G401 (cell line): Measurements from ENCODE around the gene NDST1. TPM values are rescaled to one million over a fixed set of nuclear protein-coding genes. Genes with fewer than 3 reads are reported as not detected.

Experiments
- DNase-seq: peaks from one replicate; pipeline ENCODE4 v3.0.0-alpha.2; 2015; ENCODE audit warnings: low spot score
- in situ Hi-C: cut with HindIII; loops from 2 replicates; pipeline ENCODE4 v1.10.0; 2016; ENCODE audit warnings: low sequenced_read_pairs, mixed read lengths
- total RNA-seq: library from RNA; depleted of rRNA; stranded (reverse); fragments of >200 nt; shearing (Covaris generic); gene quantifications from 2 replicates; pipeline ENCODE4 v1.2.3, GENCODE V29; 2014

NDST1 gene
- total RNA-seq, 1 experiment from 2014 or later: 76.0 TPM

DNA sequence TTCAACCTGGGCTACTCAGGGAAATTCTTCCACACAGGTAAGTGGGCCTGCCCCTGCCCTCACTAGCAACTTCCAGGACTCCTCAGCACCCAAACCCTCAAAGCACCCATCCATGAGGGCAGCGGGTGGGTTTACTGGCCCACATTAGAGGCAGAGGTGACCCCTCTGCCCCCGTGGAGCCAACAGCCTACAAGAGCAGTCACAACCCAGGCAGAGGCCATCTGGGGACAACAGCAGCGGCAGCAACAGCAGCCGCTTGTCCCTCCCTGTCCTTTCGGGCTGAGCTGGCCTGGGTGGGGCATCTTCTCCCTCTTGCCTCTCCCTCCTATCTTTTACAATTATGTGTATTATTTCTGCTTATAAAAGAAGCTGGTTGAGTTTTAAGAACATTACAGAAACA lies 25.1 kb downstream of the NDST1 start:
- in situ Hi-C loops: no loop called here

DNA sequence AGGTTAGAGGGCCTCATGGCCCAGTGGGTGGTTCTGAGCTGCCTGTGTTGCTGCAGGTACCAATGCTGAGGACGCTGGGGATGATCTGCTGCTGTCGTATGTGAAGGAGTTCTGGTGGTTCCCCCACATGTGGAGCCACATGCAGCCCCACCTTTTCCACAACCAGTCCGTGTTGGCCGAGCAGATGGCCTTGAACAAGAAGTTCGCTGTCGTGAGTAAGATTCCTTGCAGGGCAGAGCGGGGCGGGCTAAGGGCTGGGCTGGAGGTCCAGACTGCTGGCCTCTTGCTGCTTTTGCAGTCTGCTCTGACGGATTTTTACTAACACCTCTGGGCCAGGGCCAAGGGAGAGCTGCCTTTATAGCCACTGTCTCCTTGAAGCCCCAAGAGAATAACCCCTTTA lies 26.9 kb downstream of the NDST1 start:
- in situ Hi-C loops: no loop called here
- no peak for DNase-seq

More for the DNA sequence above, 25.1 kb downstream of the NDST1 start:
- no peak for DNase-seq

DNA sequence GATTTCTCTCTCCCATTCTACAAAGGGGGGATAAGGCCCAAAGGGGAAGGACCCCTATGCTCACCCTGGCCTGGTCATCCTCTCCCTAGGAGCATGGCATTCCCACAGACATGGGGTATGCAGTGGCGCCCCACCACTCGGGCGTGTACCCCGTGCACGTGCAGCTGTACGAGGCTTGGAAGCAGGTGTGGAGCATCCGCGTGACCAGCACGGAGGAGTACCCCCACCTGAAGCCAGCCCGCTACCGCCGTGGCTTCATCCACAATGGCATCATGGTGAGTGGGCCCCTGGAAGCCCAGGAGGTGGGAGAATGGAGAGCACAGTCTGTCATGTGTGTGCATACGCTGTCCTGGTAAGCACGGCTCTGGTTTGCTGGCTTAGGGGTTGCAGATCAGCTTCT lies 27.7 kb downstream of the NDST1 start:
- DNase-seq: no peak
- in situ Hi-C loops: no loop called here

DNA sequence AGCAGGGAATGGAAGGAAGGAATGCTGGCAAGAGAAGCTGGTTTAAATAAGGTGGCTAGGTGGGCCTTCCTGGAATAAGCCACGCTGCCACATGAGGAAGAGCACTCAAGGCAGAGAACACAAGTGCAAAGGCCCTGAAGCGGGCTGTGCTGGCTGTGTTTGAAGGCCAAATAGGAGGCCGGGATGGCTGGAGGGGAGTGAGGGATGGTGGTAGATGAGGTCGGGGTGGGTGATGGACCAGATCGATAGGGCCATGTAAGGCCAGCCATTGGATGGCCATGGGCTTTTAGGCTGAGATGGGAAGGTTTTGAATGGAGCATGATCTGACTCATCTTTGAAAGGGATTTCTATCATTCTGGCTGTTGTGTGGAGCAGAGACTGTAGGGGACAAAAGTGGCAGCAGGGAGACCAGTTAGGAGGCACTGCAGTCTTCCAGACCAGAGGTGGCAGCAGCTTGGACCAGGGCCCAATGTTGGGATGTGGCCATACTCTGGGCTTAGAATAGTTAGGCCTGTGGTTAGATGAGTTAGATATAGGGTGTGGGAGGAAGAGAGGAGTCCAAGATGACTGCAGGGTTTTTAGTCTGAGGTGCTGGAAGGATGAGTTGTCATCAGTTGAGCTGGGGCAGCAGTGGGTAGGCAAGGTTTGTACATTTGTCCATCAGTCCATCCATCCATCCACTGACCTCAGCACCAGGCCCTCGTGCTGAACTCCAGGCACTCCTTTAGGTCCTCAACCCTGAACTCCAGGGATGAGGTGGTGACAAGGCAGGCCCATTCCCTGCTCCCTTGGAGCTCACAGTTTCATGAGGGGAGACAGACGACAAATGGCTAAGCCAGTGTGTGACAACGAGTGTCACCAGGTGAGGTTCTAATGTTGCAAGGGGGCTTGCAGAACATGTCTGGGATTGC lies 30.3 kb downstream of the NDST1 start:
- in situ Hi-C loops: no loop called here
- DNase-seq: no peak

DNA sequence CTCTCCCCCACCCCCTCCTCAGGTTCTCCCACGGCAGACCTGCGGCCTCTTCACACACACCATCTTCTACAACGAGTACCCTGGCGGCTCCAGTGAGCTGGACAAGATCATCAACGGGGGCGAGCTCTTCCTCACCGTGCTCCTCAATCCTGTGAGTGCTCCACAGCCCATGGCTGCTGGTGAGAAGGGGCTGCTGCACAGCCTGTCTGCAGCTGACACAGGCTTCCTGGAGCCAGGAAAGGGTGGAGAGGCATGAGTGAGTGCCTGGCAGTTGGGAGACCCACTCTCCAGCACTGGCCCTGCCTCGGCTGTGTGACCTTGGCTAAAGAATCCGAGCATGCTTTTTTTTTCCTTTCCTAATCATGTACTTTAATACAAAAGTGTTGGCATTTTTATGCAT lies 31.3 kb downstream of the NDST1 start:
- DNase-seq: no peak
- in situ Hi-C loops: no loop called here

DNA sequence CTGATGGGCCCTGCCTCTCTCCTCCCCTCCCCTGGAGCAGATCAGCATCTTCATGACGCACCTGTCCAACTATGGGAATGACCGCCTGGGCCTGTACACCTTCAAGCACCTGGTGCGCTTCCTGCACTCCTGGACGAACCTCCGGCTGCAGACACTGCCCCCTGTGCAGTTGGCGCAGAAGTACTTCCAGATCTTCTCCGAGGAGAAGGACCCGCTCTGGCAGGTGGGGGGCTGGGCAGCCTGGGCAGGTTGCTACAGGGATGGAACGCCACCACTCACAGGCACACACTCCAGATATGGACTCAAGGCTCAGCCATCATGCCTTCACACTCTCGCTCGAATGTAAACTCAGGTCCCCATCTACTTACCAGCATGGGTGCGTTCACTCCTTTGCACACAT lies 32.1 kb downstream of the NDST1 start:
- DNase-seq: no peak
- in situ Hi-C loops: no loop called here

DNA sequence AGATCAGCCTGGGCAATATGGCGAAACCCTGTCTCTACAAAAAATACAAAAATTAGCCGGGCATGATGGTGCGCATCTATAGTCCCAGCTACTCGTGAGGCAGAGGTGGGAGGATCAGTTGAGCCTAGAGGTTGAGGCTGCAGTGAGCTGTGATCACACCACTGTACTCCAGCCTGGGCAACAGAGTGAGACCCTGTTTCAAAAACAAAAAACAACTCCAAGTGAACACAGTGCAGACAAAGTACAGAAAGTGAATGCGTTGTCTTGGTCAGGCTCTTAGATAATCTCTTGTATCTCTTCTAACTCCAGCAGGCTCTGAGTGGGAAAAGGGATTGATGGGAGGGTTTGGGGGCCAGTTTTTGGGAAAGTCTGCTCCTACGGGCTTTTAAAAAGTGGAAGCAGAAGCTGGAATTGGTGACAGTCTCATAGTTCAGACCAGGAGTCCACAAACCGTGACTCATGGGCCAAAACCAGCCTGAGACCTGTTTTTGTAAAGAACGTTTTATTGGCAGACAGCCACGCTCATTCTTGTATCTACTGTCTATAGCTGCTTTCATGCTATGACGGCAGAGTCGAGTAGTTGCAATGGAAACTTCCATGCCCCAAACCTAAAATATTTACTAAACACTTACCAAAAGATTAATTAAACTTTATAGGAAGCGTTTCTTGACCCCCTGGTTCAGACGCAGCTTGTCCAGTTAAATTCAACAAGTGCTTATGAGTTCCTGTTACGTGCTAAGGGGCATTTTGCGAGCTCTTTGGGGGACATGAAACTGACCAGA lies 32.9 kb downstream of the NDST1 start:
- in situ Hi-C loops: no loop called here
- no peak for DNase-seq

DNA sequence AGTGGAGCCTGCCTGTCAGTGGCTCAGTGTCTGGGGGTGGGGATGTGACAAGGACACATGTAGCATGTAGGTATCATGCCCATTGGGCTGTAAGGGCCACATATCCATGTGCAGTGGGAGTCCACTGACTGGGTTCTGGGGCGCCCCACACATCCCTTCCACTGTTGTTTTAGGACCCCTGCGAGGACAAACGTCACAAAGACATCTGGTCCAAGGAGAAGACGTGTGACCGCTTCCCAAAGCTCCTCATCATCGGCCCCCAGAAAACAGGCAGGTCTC lies 33.4 kb downstream of the NDST1 start:
- in situ Hi-C loops: no loop called here
- DNase-seq: no peak

DNA sequence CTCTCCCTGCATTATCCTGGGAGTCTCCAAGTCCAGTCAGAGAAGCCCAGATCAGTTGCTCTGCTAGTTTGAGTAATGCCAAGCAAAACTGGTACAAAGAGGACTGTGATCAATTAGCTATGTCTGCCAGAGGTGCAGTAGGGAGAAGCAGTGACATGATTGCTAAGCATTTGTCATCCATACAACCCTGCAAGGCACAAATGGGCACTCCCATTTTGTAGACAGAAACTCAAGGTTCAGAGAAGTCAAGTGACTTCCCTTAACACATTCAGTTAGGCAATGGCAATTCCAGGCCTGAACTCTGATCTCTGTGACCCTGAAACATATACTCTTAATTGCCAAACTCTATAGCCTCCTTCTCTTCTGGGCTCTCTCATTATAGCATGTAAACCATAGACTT lies 34.0 kb downstream of the NDST1 start:
- no peak for DNase-seq
- in situ Hi-C loops: no loop called here

DNA sequence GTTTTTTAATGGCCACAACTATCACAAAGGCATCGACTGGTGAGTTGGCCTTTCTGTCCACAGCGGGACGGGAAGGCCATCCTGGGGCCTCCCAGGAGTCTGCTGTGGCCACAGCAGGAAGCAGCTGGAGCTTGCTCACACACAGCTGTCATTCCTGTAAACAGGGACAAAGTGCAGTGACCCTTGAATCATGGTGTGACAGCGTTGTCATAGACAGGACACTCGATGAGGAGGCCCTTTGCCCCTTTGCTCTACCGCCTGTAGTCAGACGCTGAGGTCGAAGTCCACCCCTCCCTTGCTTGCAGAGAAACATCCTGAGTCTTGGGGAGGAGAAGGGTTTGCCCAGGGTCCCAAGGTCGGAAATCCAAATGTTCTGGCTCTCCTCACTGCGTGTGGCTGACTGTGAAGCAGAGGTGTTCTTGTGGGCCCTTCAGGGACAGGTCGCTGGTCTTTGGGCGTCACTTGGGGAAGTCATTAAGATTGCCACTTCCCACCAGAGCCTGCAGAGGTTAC lies 35.1 kb downstream of the NDST1 start:
- in situ Hi-C loops: no loop called here
- no peak for DNase-seq

DNA sequence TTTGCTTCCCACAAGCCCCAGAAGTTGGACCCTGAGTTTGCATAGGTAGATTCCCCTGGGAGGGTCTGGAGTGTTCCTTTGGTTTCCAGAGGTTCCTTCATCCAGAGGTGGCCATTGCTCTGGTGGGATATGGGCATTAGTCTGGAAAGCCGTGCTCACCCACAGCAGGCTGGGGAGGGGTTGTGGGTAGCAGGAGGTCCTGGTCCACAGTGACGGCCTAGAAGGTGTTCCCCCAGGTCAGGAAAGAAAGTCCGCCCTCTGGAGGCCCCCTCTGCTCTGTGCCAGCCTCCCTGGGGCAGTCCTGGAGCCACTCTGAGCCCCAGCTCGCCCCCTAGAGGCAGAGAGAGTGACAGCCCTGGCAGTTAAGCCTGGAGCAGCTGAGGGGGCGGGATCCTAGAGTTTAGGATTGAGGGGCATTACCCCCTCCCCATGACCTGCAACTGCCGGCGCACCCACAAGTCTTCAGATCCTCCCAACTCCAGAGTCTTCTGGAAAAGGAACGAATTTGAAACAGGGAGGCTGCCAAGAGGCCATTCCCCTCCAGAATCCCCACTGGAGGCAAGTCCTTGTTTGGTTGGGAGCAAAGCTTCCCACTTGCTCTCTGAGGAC lies 36.8 kb downstream of the NDST1 start:
- peak; percentile 51 for DNase-seq
- in situ Hi-C loops: no loop called here

DNA sequence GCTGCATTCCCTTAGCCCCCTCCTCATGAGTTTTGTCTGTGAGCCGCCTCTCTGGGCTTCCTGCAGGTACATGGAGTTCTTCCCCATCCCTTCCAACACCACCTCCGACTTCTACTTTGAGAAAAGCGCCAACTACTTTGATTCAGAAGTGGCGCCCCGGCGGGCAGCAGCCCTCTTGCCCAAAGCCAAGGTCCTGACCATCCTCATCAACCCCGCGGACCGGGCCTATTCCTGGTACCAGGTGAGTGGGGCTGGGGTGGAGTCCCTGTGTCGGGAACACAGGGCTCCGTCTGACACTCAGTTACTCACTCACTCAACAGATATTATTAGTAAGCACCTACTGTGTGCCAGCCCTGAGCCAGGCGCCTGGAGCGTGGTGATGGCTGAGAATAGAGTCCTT lies 37.3 kb downstream of the NDST1 start:
- no peak for DNase-seq
- in situ Hi-C loops: no loop called here

DNA sequence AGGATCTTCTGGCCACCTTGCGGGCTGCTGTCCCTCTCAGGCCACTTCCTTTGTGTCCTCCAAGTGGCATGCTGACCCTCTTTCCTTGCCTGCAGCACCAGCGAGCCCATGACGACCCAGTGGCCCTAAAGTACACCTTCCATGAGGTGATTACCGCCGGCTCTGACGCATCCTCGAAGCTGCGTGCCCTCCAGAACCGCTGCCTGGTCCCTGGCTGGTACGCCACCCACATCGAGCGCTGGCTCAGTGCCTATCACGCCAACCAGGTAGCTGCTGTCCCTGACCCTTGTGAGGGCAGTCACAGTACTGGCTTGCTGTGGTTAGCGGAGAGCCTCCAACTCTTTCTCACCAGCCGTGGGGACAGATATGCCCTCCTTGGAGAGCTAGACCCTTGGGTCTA lies 40.2 kb downstream of the NDST1 start:
- in situ Hi-C loops: no loop called here
- DNase-seq: no peak

DNA sequence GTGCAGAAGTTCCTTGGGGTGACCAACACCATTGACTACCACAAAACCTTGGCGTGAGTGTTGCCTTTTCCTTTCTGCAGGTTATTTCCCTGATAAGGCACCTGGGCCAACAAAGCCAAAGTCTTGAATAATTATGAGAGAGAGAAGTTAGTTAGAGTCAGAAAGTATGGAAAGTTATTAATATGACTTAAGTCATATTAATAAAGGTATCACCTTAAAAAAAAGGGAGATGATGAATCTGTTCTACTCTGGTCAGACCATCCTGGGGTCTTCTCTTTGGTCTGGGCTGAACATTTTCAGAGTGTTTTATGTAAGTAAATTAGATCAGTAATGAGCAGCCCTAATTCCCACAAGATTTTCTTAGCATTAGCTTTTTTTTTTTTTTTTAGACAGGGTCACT lies 41.8 kb downstream of the NDST1 start:
- in situ Hi-C loops: no loop called here
- no peak for DNase-seq

DNA sequence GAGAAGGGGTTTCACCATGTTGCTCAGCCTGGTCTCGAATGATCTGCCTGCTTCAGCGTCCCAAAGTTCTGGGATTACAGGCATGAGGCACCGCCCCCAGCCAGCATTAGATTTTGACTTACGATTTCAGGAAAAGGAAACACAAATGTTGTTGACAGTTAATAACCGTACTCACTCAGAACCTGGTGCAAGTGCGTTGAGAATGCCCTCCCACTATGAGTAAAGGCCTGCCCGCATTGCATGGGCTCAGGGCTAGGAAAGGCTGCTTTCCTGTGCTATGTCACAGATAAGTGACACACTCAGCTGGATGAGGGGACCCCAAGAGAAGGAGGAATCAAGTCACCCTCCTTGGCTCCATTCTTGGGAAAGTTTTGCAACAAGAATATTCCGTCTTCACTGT lies 42.4 kb downstream of the NDST1 start:
- in situ Hi-C loops: no loop called here
- no peak for DNase-seq

DNA sequence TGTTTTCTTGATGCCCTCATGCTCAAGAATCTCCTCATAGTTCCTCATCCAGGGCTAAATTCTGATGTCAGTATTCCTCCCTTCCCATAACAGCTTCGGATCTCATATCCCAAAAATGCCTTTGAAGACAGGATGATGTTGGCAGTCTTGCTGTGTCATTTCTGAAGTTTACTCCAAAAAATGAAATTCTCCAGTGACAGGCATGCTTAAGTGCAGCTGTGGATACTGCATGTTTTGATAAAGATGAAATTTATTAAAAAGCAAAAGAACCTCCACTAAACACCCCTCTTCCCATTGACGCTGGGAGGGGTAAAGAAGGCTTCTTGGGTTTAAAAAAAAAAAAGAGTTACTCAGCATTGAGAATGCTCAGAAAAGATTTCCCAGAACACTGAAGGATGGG lies 43.1 kb downstream of the NDST1 start:
- DNase-seq: no peak
- in situ Hi-C loops: no loop called here

DNA sequence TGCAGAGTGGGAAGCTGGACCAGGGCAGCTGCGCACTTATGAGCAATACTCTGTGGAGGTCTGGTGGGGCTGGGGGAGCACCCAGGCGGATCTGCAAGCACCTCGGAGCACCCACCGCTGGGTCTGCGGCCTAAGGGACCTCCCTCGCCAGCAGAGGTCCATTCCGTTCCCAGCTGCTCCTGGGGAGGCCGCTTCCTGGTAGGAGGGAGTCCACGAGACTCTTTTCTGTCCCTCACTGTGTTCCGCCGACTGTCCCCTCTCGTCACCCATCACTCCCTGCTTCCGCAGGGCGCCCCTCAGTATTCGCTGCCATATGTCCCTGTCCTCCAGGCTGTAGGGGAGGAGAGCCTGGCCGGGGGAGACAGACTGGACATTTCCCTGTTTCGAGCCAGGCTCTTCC lies 45.5 kb downstream of the NDST1 start:
- in situ Hi-C loops: no loop called here

DNA sequence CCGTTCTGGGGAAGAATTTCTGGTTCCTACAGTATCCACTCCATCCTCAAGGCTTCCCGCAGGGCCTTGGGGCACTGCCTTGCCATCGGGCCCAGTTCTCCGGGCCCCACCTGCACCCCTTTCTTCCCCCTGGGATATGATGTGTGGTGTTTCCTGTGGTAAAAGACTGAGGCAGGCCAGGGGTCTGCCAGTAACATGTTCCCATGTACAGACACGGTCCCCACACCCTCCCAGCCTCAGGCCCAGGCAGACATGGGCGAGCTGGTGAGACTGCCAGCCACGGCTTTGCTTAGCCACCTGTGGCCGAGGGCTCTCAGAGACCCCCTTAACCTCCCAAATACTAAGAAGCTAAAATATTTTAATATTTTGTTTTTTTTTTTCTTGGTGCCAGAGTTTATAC lies 46.0 kb downstream of the NDST1 start:
- in situ Hi-C loops: no loop called here

More for the DNA sequence above, 45.5 kb downstream of the NDST1 start:
- no peak for DNase-seq

DNA sequence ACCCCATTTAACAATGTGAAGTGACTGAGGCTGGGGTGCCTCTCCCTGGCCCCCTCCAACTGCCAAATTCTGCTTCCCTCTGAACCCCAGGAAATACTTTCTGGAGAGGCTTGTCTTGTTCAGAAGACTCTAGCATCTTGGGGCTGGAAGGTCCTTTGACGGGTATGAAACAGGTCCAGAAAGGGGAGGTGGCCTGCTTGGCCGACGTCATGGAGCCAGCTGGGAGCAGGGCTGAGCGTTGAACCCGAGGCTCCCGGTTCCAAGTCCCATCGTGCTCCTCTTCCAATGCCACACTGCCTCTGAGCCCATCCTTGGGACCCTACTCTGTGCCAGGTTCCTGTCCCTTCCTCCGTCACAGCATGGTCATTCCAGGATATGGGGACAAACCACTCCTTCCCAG lies 46.9 kb downstream of the NDST1 start:
- in situ Hi-C loops: no loop called here
- DNase-seq: no peak

More for the DNA sequence above, 46.0 kb downstream of the NDST1 start:
- DNase-seq: no peak

DNA sequence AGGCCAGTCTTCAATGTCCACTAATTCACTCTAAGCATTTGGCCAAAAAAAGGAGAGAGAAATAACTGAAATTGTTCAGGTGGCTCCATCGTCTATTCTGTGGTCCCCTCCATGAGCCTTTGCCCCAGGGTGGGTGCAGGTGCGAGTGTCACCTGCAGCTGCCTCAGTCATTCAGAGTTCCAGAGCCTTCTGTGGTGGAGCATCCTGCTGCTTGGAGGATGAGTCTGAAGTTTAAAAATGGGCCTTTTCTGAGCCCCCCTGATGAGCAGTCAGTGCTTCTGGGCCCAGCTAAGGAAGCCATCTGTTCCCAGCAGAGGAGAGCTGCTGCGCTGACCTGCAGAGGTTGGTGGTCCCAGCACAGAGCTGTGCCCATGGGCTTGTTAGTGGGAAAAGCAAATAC lies 48.2 kb downstream of the NDST1 start:
- in situ Hi-C loops: no loop called here
- DNase-seq: no peak
